Lung microvascular endothelial cell (primary cell): ENCODE results near the gene PTPRT. TPM values are rescaled to one million over a fixed set of nuclear protein-coding genes. Genes with fewer than 3 reads are reported as not detected.

Experiments
- DNase-seq, 2 donors: peaks; one replicate each; pipeline versions ENCODE4 v3.0.0 to v3.0.0-alpha.2; 2010; ENCODE audit warnings: low read depth in 2 of 2
- total RNA-seq: library from RNA; depleted of rRNA; stranded (reverse); fragments of >200 nt; gene quantifications from 2 replicates; pipeline ENCODE4 v1.2.1, GENCODE V29; 2014

PTPRT gene
- total RNA-seq, 1 donor from 2014 or later, result not detected

DNA sequence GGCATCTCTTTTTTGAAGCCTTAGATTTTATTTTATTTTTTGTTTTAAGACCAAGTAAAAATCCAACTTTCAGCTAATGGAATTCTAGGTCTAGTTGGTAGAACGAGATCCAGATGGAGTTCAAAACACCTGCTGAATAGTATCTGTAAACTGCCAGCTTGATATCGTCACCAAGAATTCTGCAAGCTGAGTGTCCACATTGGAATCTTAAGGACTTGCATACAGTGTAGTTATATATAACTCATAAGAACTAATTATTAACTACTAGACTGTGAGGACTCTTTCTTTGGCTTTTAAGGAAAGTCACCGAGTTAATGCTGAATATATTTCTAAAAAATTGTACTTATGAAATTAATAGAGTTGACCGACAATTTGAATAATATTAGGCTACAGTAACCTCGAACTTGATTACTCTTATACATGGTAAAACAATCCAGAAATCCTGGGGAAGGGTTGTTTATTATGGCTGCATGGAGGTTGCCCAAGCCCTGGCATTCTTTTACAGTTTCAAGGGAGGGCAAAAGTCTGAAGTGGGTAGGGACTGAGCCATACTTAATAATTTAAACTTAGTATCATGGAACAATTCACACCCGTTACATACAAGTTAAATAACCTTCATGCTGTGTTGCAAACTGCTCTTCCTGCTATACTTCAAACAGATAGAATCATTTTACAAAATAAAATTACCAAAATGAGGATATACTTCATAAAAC, 553.9 kb downstream of the PTPRT start:
- DNase-seq, result no peak

DNA sequence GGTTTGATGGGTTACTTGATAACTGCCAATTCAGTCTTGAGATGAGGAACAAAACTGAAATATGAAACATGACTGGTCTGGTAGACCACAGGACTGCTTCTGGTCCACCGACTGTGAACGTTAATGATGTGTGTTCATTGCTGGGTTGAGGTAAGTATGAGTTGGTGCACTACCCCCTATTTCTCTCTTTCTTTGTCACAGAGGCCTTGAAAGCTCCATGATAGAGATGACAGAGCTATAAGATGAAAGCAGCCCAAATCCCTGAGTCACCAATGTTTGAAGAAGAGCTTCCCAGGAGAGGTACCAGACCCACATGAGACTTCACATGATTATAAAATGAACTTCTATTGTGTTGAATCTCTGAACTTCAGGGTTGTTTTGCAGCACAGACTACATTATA, 555.5 kb downstream of the PTPRT start:
- no peak for DNase-seq

DNA sequence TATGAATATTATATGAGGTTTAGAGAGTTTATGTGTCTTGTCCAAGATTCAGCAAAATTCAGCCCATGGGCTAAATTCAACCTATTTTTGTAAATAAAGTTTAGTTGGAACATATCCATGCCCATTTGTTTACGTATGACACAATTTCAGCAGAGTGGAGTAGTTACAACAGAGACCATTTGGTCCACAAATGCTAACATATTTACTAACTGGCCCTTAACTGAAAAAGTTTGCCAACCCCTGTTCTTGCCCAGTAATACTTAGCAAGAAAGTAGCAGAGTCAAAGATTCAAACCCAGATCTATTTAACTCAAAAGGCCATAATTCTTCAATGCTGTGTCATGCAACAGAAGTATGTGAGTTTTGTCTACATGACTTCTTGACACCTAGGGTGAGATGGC, 561.0 kb downstream of the PTPRT start:
- no peak for DNase-seq

DNA sequence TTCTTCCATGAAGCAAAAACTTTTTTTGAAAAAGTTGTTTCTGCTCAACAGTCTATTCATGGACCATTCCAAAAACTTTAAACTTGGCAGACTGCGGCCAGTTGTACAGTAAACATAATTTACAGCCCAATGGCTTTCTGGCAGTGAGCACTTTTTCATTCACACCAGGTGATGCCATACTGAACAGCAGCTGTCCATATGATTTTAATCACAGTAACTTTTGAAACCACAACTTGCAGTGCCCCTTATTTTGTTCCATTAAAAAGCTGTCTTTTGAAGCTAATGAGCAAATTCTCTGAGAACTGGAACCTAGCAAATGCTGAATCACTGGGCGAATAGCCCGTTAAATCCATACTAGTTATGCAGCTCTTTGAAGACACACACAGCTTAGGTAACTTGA, 576.6 kb downstream of the PTPRT start:
- DNase-seq, result no peak

DNA sequence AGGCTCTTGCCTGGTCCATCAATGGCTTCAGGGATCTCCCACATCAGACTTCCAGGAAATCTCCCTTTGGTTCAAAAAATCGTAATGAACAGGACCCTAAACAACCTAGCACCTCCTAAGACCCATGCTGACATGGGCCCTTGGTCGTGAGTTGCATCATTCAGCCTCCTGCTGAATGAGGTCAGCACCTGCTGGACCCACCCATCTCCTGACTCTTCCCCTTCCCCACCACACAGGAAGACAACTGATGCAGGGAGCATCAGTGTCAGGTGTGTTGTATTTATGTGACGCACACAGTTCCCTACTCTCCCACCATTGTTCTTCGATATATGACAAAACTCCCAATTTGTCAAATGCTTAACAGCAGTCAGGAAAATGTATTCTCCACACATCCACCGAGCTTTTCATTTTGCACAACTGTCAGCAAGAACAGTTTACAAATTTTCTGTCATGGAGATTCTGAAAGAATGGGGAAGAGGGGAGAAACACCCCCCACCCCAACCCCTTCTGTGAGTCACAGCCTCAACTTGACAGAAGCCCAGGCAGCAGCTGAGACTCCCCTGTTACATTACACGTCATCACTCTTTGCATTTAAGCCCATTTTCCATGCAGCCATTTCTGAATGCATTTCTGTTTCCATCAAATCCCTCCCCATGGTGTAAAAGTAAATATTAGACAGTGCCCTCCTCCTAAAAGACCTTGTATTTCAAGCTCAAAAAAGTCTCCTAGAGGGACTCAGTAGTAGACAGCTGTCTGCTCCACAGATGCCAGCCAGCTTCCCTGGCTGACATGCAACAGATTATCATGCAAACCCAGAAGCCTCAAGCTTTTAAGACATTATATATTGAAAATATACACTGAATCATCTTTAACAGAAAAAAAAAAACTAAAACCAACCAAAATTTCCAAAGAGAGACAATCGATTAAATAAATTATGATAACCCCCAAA, 577.5 kb downstream of the PTPRT start:
- DNase-seq, result no peak

DNA sequence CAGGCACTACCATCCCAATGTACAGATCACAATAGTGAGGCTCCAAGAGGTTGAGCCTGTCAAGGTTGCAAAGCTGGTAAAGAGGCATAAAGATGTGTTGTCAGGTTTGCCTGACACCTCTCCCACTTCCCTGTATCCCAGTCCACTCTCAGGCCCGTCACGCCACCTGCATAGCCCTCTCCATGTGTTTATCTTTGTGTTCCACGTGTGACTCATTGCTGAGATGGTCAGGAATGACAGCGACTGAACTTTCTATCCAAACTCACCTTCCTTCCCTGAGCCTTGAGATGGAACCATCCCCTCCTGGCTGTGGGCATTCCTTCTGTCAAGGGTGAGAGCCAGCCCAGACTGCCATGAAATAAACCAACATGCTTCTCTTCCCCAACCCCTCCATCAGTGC, 578.3 kb downstream of the PTPRT start:
- no peak for DNase-seq

DNA sequence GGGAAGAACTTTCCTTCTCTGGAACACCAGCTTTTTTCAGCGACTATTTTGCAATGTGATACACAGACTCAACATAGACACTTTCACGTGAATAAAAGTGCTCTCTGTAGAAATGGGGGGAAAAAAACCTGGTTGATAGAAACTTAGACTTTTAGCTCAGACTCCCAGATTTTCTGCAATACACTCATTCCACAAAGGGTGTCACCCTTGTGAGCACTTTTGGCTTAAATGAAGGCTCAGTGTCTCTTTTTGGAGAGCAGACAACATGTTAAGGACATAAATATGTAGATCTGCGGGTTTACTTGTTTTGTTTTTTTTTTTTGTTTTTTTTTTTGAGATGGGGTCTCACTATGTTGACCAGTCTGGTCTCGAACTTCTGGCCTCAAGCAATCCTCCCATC, 579.6 kb downstream of the PTPRT start:
- DNase-seq, result no peak

DNA sequence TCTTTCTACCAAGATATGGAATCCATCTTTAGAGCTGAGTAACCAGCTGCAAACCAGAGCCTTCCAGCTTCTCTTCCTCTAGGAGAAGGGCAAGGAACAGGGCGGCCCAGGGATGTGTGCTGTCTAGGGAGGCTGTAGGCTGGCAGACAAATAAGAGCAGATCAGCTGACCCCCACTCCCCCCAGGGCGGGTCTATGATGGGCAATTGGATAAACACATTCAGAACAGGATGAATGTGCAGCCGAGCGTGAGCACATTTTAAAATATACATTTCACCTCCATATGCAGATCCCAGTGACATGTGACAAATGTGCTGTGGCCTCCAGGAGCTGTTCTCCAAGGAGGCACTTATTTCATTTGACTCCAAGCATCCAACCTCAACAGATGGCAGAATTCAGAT, 580.1 kb downstream of the PTPRT start:
- no peak for DNase-seq

DNA sequence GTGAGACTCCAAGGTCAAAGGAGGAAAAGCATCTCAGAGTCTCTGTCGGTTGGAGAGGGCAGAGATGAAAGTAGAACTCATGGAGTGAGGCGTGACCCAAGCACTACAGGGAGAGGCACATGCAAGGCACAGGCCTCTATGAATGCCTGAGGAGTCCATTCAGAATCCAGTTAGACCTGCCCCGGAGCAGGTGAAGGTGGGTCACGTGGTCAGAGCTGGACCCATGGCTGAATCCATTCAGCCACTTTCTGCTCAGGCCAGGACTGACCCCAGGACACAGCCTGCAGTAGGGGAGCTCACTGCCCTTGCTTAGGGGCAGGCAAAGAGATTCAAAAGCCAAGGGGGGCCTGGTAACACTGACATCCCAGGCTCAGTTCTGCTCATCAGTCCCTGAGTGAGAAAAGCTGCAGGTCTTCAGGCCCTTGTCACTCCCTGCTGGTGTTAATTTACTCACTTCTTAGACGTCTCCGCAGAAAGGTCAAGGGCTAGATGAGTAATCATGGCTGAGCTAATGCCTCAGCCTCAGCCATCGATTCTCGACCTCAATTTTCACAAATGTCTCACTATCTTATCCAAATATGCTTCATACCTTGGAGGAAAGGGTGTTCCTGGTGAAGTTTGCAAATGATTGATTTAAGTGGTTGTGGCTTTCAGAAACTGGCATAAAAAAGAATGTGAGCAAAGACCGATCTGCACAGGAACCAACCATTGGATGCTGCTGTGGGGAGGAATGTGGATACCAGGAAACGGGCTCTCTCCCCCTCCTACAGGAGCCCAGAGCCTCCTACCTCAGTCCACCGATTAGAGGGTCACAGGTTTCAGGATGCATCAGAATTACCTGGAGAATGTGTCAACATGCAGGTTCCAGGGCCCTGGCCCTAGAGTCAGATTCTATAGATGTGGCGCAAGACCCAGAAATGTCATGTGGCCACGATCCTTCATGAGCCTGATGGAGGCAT, 584.4 kb downstream of the PTPRT start:
- DNase-seq, result no peak

DNA sequence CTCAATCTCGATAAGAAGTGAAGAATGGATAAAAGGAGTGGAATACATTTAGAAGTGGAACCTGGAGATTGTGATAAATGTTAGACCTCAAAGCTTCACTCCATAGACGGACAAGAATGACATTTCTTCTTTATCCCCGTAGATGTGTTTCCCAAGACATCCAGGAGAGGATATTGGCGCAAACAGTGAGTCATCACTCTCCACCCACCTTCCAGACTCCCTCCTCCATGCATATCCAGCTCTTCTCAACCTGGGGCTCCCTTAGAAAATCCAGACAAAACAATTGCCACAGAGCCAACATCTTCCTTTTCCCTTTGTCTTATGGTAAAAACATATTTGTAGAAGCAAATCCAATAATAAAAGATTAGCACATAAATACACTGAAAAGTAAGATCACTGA, 586.1 kb downstream of the PTPRT start:
- no peak for DNase-seq

DNA sequence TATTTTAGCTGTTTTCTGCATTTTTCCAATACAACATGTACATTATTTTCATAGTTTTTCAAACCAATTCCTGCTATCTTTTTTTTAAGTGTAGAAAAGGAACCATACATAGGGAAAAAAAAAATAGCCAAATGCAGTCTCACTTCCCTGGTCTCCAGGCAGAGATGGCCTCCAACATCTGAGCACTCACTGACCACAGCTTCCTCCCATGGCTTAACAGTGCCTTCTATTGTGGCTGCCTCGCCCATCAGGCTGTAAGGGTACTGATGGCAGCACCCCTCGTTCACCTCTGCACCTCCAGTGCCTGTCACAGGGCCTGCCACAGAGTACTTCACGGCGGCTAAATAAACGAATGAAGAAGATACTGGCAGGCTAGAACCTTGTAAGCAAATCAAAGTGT, 591.1 kb downstream of the PTPRT start:
- DNase-seq, result no peak

DNA sequence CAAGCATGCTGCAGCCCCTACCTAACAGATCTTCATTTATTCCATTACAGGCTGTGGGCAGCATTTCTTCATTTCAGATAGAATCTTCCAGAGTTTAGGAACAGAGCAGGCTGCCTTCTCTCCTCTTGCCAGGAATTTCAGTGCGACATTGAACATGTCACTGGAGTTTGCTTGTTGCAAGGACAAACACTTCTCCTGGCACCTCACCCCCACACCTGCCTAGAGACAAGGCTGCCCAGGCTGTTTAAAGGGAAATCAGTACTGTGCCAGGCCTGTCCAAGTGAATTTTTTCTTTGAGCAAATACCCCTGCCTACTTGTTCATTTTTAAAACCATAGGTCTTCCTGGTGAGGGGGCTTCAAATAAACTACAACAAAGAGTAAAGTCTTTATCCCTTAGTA, 594.1 kb downstream of the PTPRT start:
- DNase-seq, result no peak

DNA sequence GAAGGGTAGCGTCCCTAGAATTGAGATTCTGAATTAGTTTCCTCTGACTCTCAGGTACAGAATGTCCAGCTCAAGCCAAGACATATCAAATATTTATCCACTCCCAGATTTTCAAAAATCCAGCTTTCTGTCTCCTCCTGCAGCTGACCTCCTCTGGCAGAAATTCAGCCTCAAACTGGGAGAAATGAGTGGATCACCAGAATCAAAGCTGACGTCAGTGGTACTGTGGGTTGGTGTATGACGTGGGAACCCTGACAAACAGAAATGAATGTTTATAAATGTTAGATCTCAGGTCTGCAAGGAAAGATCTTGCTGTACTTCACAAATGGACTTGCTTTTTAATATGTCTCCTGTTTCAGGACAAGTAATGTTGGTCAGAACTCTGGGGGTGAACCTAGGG, 595.0 kb downstream of the PTPRT start:
- no peak for DNase-seq

DNA sequence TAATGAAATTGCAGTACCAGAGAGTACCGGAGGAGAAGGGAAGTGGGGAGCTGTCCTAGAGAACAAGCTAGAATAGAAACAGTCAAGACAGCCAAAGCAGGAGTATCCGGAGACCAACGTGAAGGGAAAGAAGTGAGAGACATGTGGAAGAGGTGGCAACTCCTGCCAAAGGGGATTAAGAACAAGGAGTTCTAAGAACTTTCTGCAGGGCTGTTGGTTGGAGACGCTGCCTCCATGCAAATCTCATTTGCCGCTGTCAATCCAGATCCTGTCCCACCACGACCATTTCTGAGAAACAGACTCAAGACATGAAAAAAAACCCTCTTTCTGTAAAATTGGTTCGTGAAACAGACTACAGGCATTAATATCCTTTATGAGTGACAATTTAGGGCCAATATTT, 595.7 kb downstream of the PTPRT start:
- no peak for DNase-seq

DNA sequence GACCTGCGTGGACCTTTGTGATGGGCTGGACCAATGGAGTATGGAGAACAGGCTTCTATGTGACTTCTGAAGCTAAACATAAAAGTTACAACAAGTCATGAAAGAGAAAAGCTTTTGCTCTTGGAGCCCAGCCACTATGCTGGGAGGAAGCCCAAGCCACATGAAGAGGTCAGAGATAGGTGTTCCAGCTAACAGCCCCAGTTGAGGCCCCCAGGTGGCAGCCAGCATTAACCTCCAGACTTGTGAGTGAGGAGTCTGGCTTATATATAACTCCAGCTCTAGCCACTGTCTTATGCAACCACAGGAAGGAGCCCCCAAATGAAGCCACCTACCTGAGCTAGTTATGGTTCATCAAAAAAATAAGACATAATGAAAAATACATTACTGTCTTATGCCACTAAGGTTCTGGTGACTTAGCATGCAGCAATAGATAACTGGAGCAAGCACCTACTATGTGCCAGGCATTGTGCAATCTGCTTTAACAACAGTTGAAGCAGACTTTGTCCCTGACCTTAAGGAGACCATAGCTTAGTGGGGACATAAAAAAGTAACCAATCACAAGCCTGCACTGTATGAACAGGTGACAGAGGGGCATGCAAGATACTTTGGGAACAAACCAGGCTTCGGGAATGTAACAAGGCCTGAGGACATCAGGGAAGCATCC, 599.6 kb downstream of the PTPRT start:
- no peak for DNase-seq

DNA sequence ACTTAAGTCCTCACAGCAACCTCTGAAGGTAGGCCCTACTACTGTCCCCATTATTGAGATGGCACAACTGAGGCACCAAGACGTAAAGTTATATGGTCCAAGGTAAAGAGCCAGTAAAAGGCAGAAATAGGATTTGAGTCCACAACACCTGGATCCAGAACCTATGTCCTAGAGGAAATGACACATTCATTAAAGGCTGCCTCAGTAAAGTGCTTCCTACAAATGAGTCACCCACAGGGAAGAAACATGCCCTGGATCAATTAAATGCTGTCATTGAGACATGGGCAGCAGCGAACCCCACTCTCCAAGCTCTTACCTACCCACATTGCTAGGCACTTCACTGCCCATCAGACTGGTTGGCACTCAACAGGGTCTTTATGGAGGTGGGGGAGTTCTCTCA, 600.9 kb downstream of the PTPRT start:
- no peak for DNase-seq

DNA sequence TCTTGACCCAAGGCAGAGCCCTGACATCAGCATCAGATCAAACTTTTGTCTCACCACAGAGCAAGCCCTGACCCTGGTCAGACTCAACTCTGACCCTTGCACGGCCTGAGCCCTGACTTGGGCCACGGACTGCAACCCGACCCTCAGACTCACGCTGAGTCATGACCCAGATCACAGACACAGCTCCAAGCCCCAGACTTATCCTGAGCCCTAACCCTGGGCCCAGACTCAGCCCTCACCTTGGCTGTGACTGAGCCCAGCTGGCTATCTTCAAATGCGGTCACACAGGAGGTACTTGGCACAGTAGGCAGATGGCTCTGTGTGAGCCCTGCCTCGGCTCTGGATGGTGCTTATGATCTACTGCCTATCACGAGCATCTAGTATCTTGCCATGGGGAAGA, 602.3 kb downstream of the PTPRT start:
- DNase-seq, result no peak

DNA sequence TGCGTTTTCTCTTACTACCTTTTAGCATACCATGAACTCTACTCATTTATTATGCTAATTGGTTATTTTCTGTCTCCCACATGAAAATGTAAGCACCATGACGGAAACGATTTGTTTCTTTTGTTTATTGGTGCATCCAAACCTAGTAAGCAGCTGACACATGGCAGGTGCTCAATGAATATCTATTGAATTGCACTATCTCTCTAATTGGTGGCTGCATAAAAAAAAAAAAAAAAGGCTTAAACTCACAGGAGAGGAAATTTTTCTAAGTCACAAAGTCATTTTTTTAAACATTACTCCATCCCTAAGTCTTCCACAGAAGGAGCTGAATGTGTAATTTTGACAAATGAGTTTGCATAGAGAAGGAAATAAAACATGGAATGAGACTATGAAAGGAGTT, 608.4 kb downstream of the PTPRT start:
- no peak for DNase-seq

DNA sequence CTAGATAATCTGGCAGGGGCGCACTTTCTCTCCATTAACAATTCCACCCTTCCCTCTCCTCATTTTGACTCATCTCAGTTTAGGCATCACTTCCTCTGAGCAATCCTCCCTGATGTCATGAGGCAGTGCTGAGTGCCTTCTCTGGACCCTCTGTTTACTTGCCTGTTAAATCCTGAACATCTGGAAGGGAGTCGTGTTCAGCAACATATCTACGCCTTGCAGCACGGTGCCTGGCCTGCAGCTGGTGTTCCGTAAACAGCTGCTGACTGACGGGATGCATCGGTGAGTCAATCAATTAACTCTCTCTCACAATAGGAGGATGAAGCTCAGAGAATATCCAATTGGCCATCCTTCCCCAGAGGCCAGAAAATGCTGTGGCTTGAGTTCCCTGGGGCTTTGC, 613.5 kb downstream of the PTPRT start:
- DNase-seq, result no peak

DNA sequence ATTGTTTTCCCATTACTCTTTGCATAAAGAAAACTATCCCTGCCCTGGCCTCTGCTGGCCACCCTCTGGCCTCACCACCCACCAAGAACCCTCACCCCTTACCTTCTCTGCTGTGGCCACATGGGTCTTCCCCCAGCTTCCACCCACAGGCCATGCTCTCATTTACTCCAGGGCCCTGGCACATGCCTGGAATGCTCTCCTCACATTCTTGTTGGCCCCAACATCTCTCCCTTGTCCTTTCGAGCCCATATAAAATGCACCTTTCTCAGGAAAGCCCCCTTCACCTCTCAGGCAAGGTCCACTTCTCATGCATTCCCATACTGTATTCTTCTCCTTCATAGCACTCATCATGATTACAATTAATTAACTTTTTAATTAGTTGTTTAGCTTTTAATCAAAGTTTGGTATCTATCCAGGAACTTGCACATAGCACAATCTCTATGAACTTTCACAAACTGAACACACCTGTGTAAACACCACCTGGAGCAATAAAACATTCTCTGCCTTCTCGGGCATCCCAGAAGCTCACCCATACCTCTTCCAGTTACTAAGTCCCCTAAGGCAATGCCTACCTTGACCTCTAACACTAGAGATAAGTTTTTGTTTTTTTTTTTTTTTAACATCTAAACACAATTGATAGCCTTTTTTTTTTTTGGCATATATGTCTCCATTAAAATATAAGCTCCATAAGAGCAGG, 617.2 kb downstream of the PTPRT start:
- no peak for DNase-seq

DNA sequence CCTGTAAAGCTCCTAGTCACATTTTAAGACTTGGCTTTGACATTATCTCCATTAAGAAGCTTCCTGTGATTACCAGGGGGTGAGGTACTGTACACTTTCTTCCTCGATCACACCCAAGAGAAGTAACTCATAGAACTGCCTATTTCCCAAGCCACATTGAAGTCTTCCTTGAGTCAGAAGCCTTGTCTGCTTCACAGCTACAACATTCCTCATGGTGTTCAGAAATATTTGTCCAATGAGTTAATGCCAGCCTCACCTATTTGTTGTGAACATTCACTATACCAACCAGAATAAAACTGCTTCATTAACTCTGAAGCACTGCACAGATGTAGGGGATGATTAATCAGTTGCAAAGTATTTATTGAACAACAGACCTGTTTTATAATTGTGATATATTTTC, 622.3 kb downstream of the PTPRT start:
- DNase-seq, result no peak
